ENCODE data around the gene STIMATE. TPM values are rescaled to one million over a fixed set of nuclear protein-coding genes. Genes with fewer than 3 reads are reported as not detected.

Gene STIMATE
- polyA plus RNA-seq, 3 donors: 8.9 to 49.9 (median 11.7) TPM

DNA sequence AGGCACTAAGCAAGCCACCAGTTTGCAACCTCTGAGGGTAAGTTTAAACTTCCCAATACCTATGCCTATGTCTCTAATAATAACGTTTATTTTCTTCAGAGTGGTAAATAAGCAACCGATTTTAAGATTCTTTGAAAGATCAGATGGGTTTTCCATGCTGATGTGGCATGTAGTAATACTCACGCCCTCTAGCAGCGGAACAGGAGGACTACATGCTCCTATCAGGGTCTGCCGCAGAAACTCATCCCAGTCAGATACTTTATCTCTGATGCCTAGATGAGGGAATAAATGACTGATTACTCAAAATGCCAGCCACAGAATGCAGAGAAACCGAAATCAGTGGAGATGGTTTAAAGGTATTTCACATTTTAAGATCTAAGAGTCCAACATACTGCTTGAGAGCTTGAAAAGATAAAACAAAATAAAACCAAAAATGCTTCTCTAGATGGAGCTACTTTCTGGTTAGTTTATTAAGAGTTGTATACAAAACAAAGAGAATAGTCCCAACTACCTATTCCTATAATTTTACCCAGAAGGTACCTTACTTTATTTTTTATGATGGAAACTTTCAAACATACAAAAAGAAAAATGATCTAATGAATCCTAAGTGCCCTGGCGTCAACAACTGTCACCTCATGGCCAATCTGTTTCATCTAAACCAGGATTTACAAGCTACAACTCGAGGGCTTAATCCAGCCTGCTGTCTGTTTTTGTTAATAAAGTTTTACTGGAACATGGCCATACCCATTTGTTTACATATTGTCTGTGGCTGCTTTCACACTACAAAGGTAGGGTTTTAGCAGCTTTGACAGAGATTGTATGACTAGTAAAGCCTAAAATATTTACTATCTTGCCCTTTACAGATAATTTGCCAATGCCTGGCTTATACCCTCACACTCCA is 37.5 kb upstream of the STIMATE start:
- peak; percentile 34 to 57 (median 56) for DNase-seq
- Mint-ChIP-seq H3K9me3 (no peaks in the 10 kb centered on the region), H3K4me3 (no peak overlapping the region), H3K36me3 (peaks cover 4 to 8% of the 10 kb centered on the region in 2 donors), H3K27ac (no peak overlapping the region), H3K4me1 (peaks cover 12% of the 10 kb centered on the region), H3K27me3 (ENCODE audit: low read depth in 3 of 3) (peaks cover 0 to 1% (median 0%) of the 10 kb centered on the region in 3 donors)
- no peak overlapping the region for H2AFZ ChIP-seq (ENCODE audit: insufficient read depth, low read depth, low read length, poor library complexity, severe bottlenecking)
- no peaks in the 10 kb centered on the region for H3K36me3 ChIP-seq (replicated peaks in 1 of 2; ENCODE audit: control insufficient read depth in 1 of 2, insufficient read depth in 2 of 2, low read length in 2 of 2)
- 14% methylated on average over 1 of the region's 8 CpGs for WGBS (ENCODE audit: insufficient coverage)
- TF ChIP-seq, protein P1, sequence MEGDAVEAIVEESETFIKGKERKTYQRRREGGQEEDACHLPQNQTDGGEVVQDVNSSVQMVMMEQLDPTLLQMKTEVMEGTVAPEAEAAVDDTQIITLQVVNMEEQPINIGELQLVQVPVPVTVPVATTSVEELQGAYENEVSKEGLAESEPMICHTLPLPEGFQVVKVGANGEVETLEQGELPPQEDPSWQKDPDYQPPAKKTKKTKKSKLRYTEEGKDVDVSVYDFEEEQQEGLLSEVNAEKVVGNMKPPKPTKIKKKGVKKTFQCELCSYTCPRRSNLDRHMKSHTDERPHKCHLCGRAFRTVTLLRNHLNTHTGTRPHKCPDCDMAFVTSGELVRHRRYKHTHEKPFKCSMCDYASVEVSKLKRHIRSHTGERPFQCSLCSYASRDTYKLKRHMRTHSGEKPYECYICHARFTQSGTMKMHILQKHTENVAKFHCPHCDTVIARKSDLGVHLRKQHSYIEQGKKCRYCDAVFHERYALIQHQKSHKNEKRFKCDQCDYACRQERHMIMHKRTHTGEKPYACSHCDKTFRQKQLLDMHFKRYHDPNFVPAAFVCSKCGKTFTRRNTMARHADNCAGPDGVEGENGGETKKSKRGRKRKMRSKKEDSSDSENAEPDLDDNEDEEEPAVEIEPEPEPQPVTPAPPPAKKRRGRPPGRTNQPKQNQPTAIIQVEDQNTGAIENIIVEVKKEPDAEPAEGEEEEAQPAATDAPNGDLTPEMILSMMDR (IDR thresholded peaks at IDR 0.05): peak; percentile 84
- no peak overlapping the region for H3K4me3 ChIP-seq (replicated peaks in 1 of 3; ENCODE audit: low read depth in 2 of 3, low read length in 3 of 3)
- no peaks in the 10 kb centered on the region for H3K9me3 ChIP-seq (replicated peaks in 1 of 2; ENCODE audit: control insufficient read depth in 1 of 2, insufficient read depth in 1 of 2, low read length in 2 of 2)
- intact Hi-C loops (cut with micrococcal nuclease): loop anchor here (5.0 to 10.0 kb wide), 3 partner anchors 78 to 140 kb away; no protein-coding TSS in a partner anchor
- H4K20me1 ChIP-seq (ENCODE audit: insufficient read depth, low read length): no peaks in the 10 kb centered on the region
- H3K4me1 ChIP-seq (ENCODE audit: control insufficient read depth in 1 of 2, insufficient read depth in 2 of 2, low read length in 2 of 2): peaks cover 0 to 6% of the 10 kb centered on the region in 2 donors
- H3K27me3 ChIP-seq (ENCODE audit: control insufficient read depth in 2 of 2, insufficient read depth in 2 of 2, low read length in 2 of 2): no peaks in the 10 kb centered on the region
- H3K9ac ChIP-seq (ENCODE audit: insufficient read depth, low read length, poor library complexity, severe bottlenecking): no peak overlapping the region
- no peak overlapping the region for H3K27ac ChIP-seq (ENCODE audit: low read depth in 1 of 2, low read length in 2 of 2)
- no peak overlapping the region for H3K4me2 ChIP-seq (replicated peaks; ENCODE audit: extremely low read depth, low read length, poor library complexity, severe bottlenecking)
- H3K79me2 ChIP-seq (ENCODE audit: insufficient read depth, low read length): no peaks in the 10 kb centered on the region

DNA sequence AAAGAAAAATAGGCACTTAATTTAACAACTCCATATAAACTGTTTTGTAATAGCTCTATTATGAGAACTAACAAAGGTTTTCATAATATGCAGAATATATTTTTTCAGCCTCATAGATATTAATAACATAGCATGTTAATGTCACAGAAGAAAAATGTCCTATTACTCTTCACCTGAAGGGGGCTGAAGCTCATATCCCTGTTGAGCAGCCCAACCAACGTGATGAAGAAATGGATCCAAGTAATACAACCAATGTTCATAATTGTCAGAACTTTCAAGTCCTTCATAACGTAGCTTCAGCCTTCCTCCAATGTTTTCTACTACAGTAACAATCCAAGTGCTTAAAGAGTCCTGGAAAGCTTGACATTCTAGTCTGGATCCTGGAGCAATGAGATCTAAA is 34.5 kb upstream of the STIMATE start:
- H3K9ac ChIP-seq (ENCODE audit: insufficient read depth, low read length, poor library complexity, severe bottlenecking): no peak overlapping the region
- H2AFZ ChIP-seq (ENCODE audit: insufficient read depth, low read depth, low read length, poor library complexity, severe bottlenecking): no peak overlapping the region
- H3K4me3 ChIP-seq (replicated peaks in 1 of 3; ENCODE audit: low read depth in 2 of 3, low read length in 3 of 3): no peak overlapping the region
- intact Hi-C loops (cut with micrococcal nuclease): loop anchor here (5.0 to 10.0 kb wide), 3 partner anchors 75 to 143 kb away; no protein-coding TSS in a partner anchor
- 94% methylated on average over 2 of the region's 2 CpGs for WGBS (ENCODE audit: insufficient coverage)
- H4K20me1 ChIP-seq (ENCODE audit: insufficient read depth, low read length): no peaks in the 10 kb centered on the region
- no peak overlapping the region for H3K27ac ChIP-seq (ENCODE audit: low read depth in 1 of 2, low read length in 2 of 2)
- Mint-ChIP-seq H3K9me3 (no peaks in the 10 kb centered on the region), H3K27me3 (ENCODE audit: low read depth in 3 of 3) (peaks cover 0 to under 1% (median 0%) of the 10 kb centered on the region in 3 donors), H3K4me3 (no peak overlapping the region), H3K36me3 (peaks cover 3 to 7% of the 10 kb centered on the region in 2 donors), H3K27ac (no peak overlapping the region), H3K4me1 (peaks cover 16% of the 10 kb centered on the region)
- H3K79me2 ChIP-seq (ENCODE audit: insufficient read depth, low read length): no peaks in the 10 kb centered on the region
- H3K36me3 ChIP-seq (replicated peaks in 1 of 2; ENCODE audit: control insufficient read depth in 1 of 2, insufficient read depth in 2 of 2, low read length in 2 of 2): peaks cover 0 to 2% of the 10 kb centered on the region in 2 donors
- H3K4me1 ChIP-seq (ENCODE audit: control insufficient read depth in 1 of 2, insufficient read depth in 2 of 2, low read length in 2 of 2): peaks cover 5 to 10% of the 10 kb centered on the region in 2 donors
- DNase-seq: no peak
- no peaks in the 10 kb centered on the region for H3K9me3 ChIP-seq (replicated peaks in 1 of 2; ENCODE audit: control insufficient read depth in 1 of 2, insufficient read depth in 1 of 2, low read length in 2 of 2)
- H3K27me3 ChIP-seq (ENCODE audit: control insufficient read depth in 2 of 2, insufficient read depth in 2 of 2, low read length in 2 of 2): no peaks in the 10 kb centered on the region
- no peak overlapping the region for H3K4me2 ChIP-seq (replicated peaks; ENCODE audit: extremely low read depth, low read length, poor library complexity, severe bottlenecking)
- TF ChIP-seq, protein P1 (IDR thresholded peaks at IDR 0.05): peak; percentile 21
